Karpas-422 (cell line): ENCODE measurements around the gene SLC16A14. TPM values are rescaled to one million over a fixed set of nuclear protein-coding genes. Genes with fewer than 3 reads are reported as not detected.

ENCODE experiments used
- DNase-seq: peaks from one replicate; pipeline ENCODE4 v3.0.0-alpha.2; 2015
- H2AFZ ChIP-seq: fragments of 200-600 bp; sonication (generic); 2 replicates; pipeline ENCODE4 v1.6.1; 2014; ENCODE audit warnings: antibody characterized with exemption, low read length, mixed read lengths
- H3K27ac ChIP-seq: fragments of 200-600 bp; sonication (generic); 2 replicates; pipeline ENCODE4 v1.5.1; 2014; ENCODE audit warnings: mild to moderate bottlenecking, low read length, moderate library complexity
- H3K27me3 ChIP-seq: fragments of 200-600 bp; sonication (generic); 2 replicates; pipeline ENCODE4 v1.6.1; 2014; ENCODE audit warnings: low read length, mixed read lengths
- H3K36me3 ChIP-seq: fragments of 200-600 bp; sonication (generic); 2 replicates; pipeline ENCODE4 v1.6.1; 2014; ENCODE audit warnings: low read length, mixed read lengths; ENCODE audit not compliant: insufficient read depth
- H3K4me1 ChIP-seq: fragments of 200-600 bp; sonication (generic); 2 replicates; pipeline ENCODE4 v1.6.1; 2014; ENCODE audit warnings: mild to moderate bottlenecking, low read length, mixed read lengths
- H3K4me2 ChIP-seq: fragments of 200-600 bp; sonication (generic); 2 replicates; pipeline ENCODE4 v1.6.1; 2014; ENCODE audit warnings: low read length, low read depth, mild to moderate bottlenecking; ENCODE audit not compliant: poor library complexity, severe bottlenecking
- H3K4me3 ChIP-seq: fragments of 200-600 bp; sonication (generic); 2 replicates; pipeline ENCODE4 v1.5.1; 2014; ENCODE audit warnings: mild to moderate bottlenecking, antibody characterized with exemption, low read length, mixed read lengths
- H3K79me2 ChIP-seq: fragments of 200-600 bp; sonication (generic); 2 replicates; pipeline ENCODE4 v1.6.1; 2014; ENCODE audit warnings: mild to moderate bottlenecking, low read length, mixed read lengths
- H3K9ac ChIP-seq: fragments of 200-600 bp; sonication (generic); 2 replicates; pipeline ENCODE4 v1.6.0; 2014; ENCODE audit warnings: low read length
- H3K9me2 ChIP-seq: fragments of 200-600 bp; sonication (generic), shearing (Covaris generic); replicated peaks from 2 replicates; pipeline ENCODE4 v1.6.0; 2014; ENCODE audit warnings: mild to moderate bottlenecking, low read length, moderate library complexity; ENCODE audit not compliant: insufficient read depth
- H3K9me3 ChIP-seq: fragments of 300-700, 200-600 bp; sonication (generic); 2 replicates; pipeline ENCODE4 v1.6.1; 2014; ENCODE audit warnings: low read length, mixed read lengths
- H4K20me1 ChIP-seq: fragments of 200-600 bp; sonication (generic); 2 replicates; pipeline ENCODE4 v1.6.1; 2014; ENCODE audit warnings: mild to moderate bottlenecking, antibody characterized with exemption, low read length, low read depth; ENCODE audit not compliant: insufficient read depth
- total RNA-seq: library from RNA; depleted of rRNA; stranded (reverse); fragments of >200 nt; shearing (Covaris generic); gene quantifications from 2 replicates; pipeline ENCODE4 v1.2.3, GENCODE V29; 2014; ENCODE audit warnings: low replicate concordance

The SLC16A14 gene
- total RNA-seq, 1 experiment from 2014 or later: 0.15 TPM

GRCh38 chr2:230050136-230050535, 18.6 kb downstream of the SLC16A14 start:
- Histone ChIP-seq H4K20me1 (no peaks in the 10 kb centered on the region), H3K4me2 (no peak overlapping the region), H3K27me3 (no peaks in the 10 kb centered on the region), H3K4me1 (peaks cover 5% of the 10 kb centered on the region), H2AFZ (no peak overlapping the region), H3K9ac (no peak overlapping the region), H3K79me2 (no peaks in the 10 kb centered on the region), H3K4me3 (no peak overlapping the region), H3K9me2 (no peaks in the 10 kb centered on the region), H3K36me3 (no peaks in the 10 kb centered on the region), H3K27ac (no peak overlapping the region), H3K9me3 (no peaks in the 10 kb centered on the region)
- DNase-seq: no peak

DNA sequence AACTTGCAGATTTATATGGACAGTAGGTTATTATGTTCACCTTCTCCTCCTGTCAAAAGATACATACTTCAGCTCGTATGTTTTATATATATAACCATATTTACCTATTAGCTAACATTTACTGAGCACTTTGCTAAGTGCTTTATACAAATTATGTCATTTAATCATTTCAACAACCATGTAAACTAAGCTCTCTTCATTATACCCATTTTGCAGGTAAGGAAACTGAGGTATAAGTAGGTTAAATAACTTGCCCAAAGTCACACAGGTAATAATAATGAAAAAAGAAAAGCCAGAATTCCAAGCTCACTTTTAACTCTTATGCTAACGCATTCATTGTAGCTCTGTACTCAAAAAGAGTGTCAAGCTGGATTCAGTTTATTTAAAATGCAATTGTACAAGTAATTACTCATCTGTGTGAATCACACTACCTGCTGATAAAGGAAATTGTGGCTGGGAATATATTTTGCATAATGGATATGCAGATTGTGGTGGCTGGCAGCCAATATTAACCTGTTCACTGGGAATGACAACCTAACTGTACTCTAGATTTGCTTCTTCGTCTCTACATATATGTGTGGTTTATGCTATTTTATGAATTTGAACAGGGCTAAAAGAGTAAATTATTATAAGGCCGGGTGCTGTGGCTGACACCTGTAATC, 20.6 kb downstream of the SLC16A14 start:
- Histone ChIP-seq H3K4me3 (no peak overlapping the region), H3K9ac (no peak overlapping the region), H3K4me1 (no peaks in the 10 kb centered on the region), H3K27ac (no peak overlapping the region), H3K36me3 (no peaks in the 10 kb centered on the region), H3K4me2 (no peak overlapping the region), H3K9me2 (no peaks in the 10 kb centered on the region), H3K9me3 (no peaks in the 10 kb centered on the region), H3K27me3 (no peaks in the 10 kb centered on the region), H4K20me1 (no peaks in the 10 kb centered on the region), H2AFZ (no peak overlapping the region), H3K79me2 (no peaks in the 10 kb centered on the region)
- DNase-seq: no peak

DNA sequence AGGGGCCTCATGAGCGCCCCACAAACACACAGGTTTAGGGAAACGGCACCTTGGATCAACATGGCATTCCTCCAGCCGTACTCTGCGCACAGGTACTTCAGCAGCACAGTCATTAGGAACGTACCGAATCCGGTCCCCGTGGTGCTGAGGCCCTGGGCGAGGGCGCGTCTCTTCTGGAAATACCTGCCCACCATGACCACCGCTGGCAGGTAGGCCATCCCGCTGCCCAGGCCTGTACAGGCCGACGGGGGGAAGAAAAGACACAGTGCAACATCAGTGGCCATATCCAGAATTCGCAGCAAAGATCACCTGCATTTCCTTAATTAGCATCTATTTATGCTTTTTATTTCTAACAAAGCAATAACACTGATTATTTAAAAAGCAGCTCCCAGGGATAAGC, 22.2 kb downstream of the SLC16A14 start:
- H3K9me2 ChIP-seq: no peaks in the 10 kb centered on the region
- H3K4me1 ChIP-seq: no peaks in the 10 kb centered on the region
- H3K79me2 ChIP-seq: no peaks in the 10 kb centered on the region
- no peaks in the 10 kb centered on the region for H3K36me3 ChIP-seq
- no peak overlapping the region for H3K4me3 ChIP-seq
- H2AFZ ChIP-seq: no peak overlapping the region
- no peak overlapping the region for H3K4me2 ChIP-seq
- DNase-seq: no peak
- no peak overlapping the region for H3K9ac ChIP-seq
- H3K9me3 ChIP-seq: no peaks in the 10 kb centered on the region
- no peaks in the 10 kb centered on the region for H3K27me3 ChIP-seq
- H4K20me1 ChIP-seq: no peaks in the 10 kb centered on the region
- no peak overlapping the region for H3K27ac ChIP-seq

- no peaks in the 10 kb centered on the region for H3K4me1 ChIP-seq
- no peak overlapping the region for H3K9ac ChIP-seq
- H3K27ac ChIP-seq: no peak overlapping the region
- H3K4me2 ChIP-seq: no peak overlapping the region
- H3K4me3 ChIP-seq: no peak overlapping the region
- H3K27me3 ChIP-seq: no peaks in the 10 kb centered on the region
- no peaks in the 10 kb centered on the region for H3K36me3 ChIP-seq
- no peaks in the 10 kb centered on the region for H3K9me2 ChIP-seq
- no peaks in the 10 kb centered on the region for H3K79me2 ChIP-seq
- no peak overlapping the region for H2AFZ ChIP-seq
- no peak for DNase-seq
- H3K9me3 ChIP-seq: no peaks in the 10 kb centered on the region
- H4K20me1 ChIP-seq: no peaks in the 10 kb centered on the region
These were observed 25.3 kb downstream of the SLC16A14 start for GRCh38 chr2:230043461-230043860.

DNA sequence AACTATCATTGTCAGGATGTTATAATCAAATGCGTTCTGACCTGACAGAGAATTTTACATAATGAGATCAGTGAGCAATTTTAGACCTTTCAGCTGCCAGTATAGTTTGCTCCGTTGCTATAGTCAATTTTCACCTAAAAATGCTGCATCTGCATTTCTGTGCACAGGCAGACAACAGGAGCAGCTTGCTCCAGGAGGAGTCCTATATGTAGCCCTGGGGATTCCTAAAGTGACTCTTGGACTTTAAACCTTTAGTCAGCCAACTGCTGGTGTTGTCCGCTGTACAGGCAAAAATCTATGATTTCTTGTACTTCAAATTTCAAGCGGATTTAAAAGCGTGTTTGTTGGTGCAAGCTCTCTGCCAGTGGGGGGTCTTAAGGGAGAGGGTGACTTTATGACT, 25.7 kb downstream of the SLC16A14 start:
- Histone ChIP-seq H3K9me2 (no peaks in the 10 kb centered on the region), H3K79me2 (no peaks in the 10 kb centered on the region), H3K36me3 (no peaks in the 10 kb centered on the region), H3K9me3 (no peaks in the 10 kb centered on the region), H3K27me3 (no peaks in the 10 kb centered on the region), H4K20me1 (no peaks in the 10 kb centered on the region), H3K9ac (no peak overlapping the region), H3K4me3 (no peak overlapping the region), H3K4me2 (no peak overlapping the region), H3K27ac (no peak overlapping the region), H2AFZ (no peak overlapping the region), H3K4me1 (no peaks in the 10 kb centered on the region)
- DNase-seq: no peak

- Histone ChIP-seq H3K4me2 (no peak overlapping the region), H3K27ac (no peak overlapping the region), H3K79me2 (no peaks in the 10 kb centered on the region), H3K4me1 (no peaks in the 10 kb centered on the region), H3K9me2 (no peaks in the 10 kb centered on the region), H2AFZ (no peak overlapping the region), H3K9me3 (no peaks in the 10 kb centered on the region), H4K20me1 (no peaks in the 10 kb centered on the region), H3K9ac (no peak overlapping the region), H3K27me3 (no peaks in the 10 kb centered on the region), H3K36me3 (no peaks in the 10 kb centered on the region), H3K4me3 (no peak overlapping the region)
- DNase-seq: no peak
These were observed 26.5 kb downstream of the SLC16A14 start for GRCh38 chr2:230042195-230042594.

DNA sequence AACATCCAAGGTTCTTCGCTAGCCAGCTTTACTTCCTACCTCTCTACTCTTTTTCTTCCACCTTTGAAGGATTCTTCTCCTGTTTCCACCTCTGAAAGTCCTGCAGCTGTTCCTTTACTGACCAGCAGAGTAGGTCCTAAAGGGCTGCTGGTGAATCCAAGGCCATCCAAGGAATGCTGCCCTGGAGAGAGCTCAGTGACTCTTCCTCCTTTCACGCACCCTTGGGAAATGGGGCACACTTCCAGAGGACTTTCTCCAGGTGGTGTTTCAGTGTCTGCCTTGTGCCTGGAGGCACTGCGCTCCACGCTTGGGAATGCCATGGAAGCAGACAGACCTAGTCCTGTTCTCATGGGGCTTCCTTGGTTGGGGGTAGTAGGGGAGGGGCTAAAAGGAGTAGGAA, 45.4 kb downstream of the SLC16A14 start:
- Histone ChIP-seq H3K27me3 (no peaks in the 10 kb centered on the region), H3K9me2 (no peaks in the 10 kb centered on the region), H3K79me2 (no peaks in the 10 kb centered on the region), H3K4me1 (no peaks in the 10 kb centered on the region), H3K36me3 (no peaks in the 10 kb centered on the region), H2AFZ (no peak overlapping the region), H4K20me1 (no peaks in the 10 kb centered on the region), H3K9me3 (no peaks in the 10 kb centered on the region), H3K27ac (no peak overlapping the region), H3K9ac (no peak overlapping the region), H3K4me2 (no peak overlapping the region), H3K4me3 (no peak overlapping the region)
- no peak for DNase-seq

DNA sequence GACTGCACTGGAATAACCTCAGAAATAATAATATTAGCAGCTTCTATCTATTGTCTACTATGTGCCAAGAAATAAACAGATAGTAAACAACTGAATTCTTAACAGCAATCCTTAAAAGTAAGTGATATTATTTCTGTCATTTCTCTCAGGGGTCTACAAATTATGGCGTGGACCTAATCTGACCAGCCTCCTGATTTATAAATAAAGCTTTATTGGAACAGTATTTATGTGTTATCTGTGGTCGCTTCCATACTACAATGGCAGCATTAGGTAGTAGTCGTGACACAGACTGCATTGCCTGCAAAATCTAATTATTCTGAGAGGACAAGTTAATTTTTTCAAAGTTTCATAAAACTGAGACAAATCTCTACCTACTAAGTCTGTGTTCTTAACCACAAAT, 49.0 kb downstream of the SLC16A14 start:
- H3K9me3 ChIP-seq: no peaks in the 10 kb centered on the region
- no peaks in the 10 kb centered on the region for H3K9me2 ChIP-seq
- H3K4me3 ChIP-seq: no peak overlapping the region
- H3K4me1 ChIP-seq: no peaks in the 10 kb centered on the region
- H3K9ac ChIP-seq: no peak overlapping the region
- H3K27me3 ChIP-seq: no peaks in the 10 kb centered on the region
- no peaks in the 10 kb centered on the region for H4K20me1 ChIP-seq
- no peaks in the 10 kb centered on the region for H3K36me3 ChIP-seq
- no peak overlapping the region for H3K27ac ChIP-seq
- no peaks in the 10 kb centered on the region for H3K79me2 ChIP-seq
- no peak overlapping the region for H2AFZ ChIP-seq
- no peak for DNase-seq
- no peak overlapping the region for H3K4me2 ChIP-seq

- no peak overlapping the region for H3K9ac ChIP-seq
- no peaks in the 10 kb centered on the region for H3K79me2 ChIP-seq
- H3K27ac ChIP-seq: no peak overlapping the region
- H3K9me2 ChIP-seq: no peaks in the 10 kb centered on the region
- no peak for DNase-seq
- no peak overlapping the region for H2AFZ ChIP-seq
- no peaks in the 10 kb centered on the region for H3K36me3 ChIP-seq
- H3K4me1 ChIP-seq: no peaks in the 10 kb centered on the region
- H4K20me1 ChIP-seq: no peaks in the 10 kb centered on the region
- H3K4me3 ChIP-seq: no peak overlapping the region
- H3K9me3 ChIP-seq: no peaks in the 10 kb centered on the region
- no peak overlapping the region for H3K4me2 ChIP-seq
- H3K27me3 ChIP-seq: no peaks in the 10 kb centered on the region
These were observed 50.6 kb downstream of the SLC16A14 start for GRCh38 chr2:230018153-230018552.
